Kidney epithelial cell (primary cell): ENCODE measurements around the gene TCAF1. TPM values are rescaled to one million over a fixed set of nuclear protein-coding genes. Genes with fewer than 3 reads are reported as not detected.
"Not testable (repeated sequence)": the region's sequence is repeated elsewhere in the genome, so short reads cannot be mapped to it uniquely, and the experiment has no call there.

ENCODE experiments used
- DNase-seq: peaks from one replicate; pipeline ENCODE4 v3.0.0-alpha.2; 2010; ENCODE audit warnings: low read depth
- H3K27me3 ChIP-seq: 2 replicates; pipeline ENCODE4 v1.6.0; 2011; ENCODE audit warnings: low read length; ENCODE audit not compliant: control insufficient read depth, insufficient read depth
- H3K36me3 ChIP-seq: 2 replicates; pipeline ENCODE4 v1.5.1; 2011; ENCODE audit warnings: low read length; ENCODE audit not compliant: control insufficient read depth, insufficient read depth
- H3K4me3 ChIP-seq: 2 replicates; pipeline ENCODE4 v1.5.1; 2011; ENCODE audit warnings: low read depth, mild to moderate bottlenecking, control low read depth, low read length
- total RNA-seq: library from RNA; depleted of rRNA; stranded (reverse); fragments of >200 nt; gene quantifications from 2 replicates; pipeline ENCODE4 v1.2.3, GENCODE V29; 2015
- TF ChIP-seq, protein P1 (sequence below): IDR thresholded peaks from 2 replicates; pipeline ENCODE4 v1.5.1; 2011; ENCODE audit warnings: mild to moderate bottlenecking, moderate library complexity, low read length, control low read depth, inconsistent platforms; ENCODE audit not compliant: insufficient read depth, poor library complexity, severe bottlenecking

The TCAF1 gene
- total RNA-seq, 1 donor from 2014 or later, result 37.4 TPM

DNA sequence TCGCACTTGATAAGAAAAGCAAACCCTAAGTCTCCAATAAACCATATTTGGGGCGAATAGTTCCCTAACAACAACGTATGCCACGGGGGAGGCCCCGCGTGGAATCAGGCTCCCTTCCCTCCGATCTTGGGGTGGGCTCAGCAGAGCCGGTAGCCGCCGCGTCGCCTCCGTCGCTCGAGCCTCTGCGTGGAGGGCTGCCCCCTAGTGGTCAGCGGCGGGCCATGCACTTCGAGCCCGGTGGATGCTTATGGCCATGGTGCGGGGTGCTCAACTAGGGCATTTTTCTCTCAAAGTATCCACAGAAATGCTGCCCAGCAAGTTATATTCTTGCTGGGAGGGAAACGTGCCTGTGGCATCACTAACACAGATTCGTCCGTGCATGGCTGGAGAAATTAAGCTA, 64.8 kb downstream of the TCAF1 start:
- not testable (repeated sequence) for H3K27me3 ChIP-seq, DNase-seq, H3K36me3 ChIP-seq, H3K4me3 ChIP-seq
- TF ChIP-seq, protein P1, sequence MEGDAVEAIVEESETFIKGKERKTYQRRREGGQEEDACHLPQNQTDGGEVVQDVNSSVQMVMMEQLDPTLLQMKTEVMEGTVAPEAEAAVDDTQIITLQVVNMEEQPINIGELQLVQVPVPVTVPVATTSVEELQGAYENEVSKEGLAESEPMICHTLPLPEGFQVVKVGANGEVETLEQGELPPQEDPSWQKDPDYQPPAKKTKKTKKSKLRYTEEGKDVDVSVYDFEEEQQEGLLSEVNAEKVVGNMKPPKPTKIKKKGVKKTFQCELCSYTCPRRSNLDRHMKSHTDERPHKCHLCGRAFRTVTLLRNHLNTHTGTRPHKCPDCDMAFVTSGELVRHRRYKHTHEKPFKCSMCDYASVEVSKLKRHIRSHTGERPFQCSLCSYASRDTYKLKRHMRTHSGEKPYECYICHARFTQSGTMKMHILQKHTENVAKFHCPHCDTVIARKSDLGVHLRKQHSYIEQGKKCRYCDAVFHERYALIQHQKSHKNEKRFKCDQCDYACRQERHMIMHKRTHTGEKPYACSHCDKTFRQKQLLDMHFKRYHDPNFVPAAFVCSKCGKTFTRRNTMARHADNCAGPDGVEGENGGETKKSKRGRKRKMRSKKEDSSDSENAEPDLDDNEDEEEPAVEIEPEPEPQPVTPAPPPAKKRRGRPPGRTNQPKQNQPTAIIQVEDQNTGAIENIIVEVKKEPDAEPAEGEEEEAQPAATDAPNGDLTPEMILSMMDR, result peak; percentile 40

DNA sequence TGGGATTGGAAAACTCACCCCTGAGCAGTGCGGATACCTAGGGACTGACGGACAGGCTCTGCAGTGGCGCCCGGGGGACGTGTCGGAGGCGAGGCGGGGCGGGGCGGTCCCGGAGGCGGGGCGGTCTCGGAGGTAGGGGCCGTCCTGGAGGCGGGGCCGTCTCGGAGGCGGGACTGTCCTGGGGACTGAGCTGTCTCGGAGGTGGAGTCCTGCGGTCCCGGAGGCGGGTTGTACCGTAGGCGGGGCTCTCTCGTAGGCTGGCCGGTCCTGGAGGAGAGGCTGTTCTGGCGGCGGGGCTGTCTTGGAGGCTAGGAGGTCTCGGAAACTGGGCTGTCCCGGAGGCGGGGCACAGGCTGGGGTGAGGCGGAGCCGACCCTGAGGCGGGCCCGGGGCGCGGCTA, 65.4 kb downstream of the TCAF1 start:
- peak overlapping the region; percentile 42 for H3K4me3 ChIP-seq
- not testable (repeated sequence) for H3K36me3 ChIP-seq, DNase-seq, H3K27me3 ChIP-seq

DNA sequence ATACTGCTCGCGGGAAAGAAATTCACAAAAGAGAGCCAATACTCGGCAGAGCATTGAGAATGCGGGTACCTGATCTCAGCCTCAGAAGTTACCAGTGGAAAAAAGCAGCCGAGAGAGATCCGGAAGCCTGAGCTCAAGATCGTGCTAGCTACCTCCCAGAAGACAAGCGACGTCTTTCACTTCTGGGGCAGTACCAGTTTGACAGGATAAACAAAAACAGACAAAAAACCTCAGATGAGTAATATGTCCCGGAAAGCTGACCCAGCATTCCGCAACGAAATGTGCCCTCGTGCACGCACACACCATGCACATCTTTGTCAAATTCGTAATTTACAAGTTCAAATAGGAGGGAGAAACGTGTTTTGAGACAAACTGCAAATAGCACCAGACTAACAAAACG, 65.9 kb downstream of the TCAF1 start:
- H3K27me3 ChIP-seq, H3K36me3 ChIP-seq, DNase-seq, H3K4me3 ChIP-seq: not testable (repeated sequence)

DNA sequence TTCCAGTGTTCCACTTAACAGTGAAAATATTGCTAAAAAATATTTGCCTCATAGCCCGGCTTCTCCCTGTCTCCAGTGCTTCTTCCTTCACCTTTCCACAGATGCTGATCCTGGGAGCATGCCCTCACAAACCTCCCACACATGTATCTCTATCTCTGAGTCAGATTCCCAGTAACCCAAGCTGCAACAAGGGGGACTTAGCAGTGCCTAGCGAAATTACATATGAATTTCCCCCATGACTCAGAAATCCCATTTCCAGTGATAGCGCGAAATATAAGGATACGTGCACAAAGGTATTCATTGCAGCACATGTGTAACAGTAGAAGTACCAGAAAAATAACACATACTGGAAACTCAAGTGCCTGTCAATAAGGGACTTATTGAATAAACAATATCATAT, 75.4 kb downstream of the TCAF1 start:
- H3K36me3 ChIP-seq, H3K27me3 ChIP-seq, H3K4me3 ChIP-seq, DNase-seq: not testable (repeated sequence)

DNA sequence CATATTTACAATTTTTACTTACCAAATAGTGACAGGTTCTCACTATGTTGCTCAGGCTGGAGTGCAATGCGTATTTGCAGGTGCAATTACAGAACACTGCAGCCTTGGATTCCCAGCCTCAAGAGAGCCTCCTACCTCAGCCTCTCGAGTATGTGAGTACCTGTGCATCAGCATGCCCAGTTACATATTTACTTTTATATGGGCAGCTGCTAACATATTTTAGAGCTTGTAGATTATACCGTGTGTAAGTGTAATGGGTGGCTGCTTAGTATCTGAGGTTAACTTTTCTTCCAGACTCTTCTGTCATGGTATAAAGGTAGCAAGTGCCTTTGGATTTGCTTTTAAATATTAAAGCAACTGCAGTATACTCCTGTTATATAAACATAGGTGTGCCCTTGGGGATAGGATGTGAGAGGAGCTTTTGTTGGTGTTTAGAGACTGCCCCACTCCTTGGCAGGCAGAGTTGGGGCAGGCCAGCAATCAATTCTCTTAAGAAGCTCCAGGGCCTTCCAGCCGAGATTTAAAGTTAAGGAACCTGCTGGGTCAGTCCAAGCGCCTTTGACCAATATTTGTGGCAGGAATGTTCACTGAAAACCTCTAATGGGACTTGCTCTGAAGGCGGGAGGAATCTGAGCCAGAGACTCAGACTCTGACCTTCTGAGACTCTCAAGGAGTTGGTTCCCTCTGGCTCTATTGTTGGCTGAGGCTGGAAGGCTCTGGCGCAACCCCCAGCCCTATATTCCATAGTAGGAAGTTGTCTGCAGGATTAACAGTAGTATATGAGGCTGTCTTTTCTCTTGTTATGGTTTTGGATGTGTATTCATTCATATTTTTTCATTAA, 77.5 kb downstream of the TCAF1 start:
- not testable (repeated sequence) for H3K36me3 ChIP-seq, DNase-seq, H3K27me3 ChIP-seq, H3K4me3 ChIP-seq

DNA sequence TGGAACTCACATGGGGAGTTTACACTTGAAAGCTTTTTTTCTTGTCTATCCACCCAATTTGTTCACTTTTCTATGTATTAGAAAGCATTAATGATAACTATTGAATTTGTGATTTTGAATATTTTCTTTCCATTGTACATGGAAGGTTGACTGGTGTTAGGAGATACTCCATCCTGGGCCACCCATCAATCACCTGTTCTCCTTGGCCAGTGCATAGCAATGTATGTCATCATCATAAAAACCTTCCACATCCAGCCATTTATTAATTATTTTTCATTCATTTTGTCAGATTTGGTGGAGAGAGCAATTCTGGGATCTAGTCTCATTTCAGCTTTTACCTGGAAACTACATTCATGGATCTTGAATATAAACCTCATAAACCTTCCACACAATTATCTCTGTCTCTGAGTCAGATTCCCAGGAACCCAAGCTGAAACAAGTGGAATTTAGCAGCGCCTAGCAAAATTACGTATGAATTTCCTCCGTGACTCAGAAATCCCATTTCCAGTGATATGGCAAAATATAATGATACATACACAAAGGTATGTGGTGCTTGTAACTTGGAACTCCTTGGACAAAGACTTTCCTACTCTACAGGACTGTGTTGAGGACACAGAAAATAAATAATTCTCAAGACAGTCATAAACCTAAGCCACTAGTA, 78.2 kb downstream of the TCAF1 start:
- not testable (repeated sequence) for H3K36me3 ChIP-seq, DNase-seq, H3K4me3 ChIP-seq, H3K27me3 ChIP-seq

DNA sequence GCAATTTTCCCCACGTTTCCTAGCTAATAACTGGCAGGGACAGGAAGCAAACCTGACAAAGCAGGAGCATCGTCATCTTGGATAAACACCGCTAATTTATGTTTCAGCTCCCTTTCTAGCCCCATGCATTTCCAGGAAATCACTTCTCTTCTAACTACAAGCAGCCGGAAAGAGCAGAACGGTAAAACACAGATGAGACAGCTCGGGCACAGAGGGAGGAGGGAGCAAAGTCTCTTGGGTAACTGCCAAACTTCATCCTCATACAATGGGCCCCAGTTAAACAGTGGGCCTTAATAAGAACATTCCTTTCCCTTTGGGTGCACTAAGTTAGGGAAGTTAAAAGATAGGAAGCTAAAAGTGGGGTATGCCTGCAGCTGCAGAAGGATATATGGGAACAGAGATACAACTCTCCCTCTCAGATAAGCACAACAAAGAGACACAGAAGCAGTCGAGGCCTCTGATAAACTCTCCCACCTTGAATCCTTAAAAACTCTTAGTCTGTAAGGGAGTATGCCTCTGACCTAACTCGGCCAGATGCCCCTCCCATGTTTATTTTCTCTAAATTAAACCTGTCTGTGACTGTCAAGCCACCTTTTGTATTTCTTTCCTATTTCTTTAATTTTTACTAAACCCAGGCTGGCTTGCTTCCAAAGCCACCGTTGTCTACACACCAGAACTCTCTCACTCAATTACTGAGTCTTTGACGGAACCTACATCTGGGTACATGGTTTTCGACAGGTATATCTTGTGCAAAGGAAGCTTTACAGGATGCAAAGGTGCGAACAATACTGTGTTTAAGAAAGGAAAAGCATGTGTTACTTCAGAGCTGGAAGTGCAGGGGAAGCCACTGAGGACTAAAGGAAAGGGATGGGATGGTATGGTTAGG, 80.3 kb downstream of the TCAF1 start:
- H3K4me3 ChIP-seq, DNase-seq, H3K36me3 ChIP-seq, H3K27me3 ChIP-seq: not testable (repeated sequence)

DNA sequence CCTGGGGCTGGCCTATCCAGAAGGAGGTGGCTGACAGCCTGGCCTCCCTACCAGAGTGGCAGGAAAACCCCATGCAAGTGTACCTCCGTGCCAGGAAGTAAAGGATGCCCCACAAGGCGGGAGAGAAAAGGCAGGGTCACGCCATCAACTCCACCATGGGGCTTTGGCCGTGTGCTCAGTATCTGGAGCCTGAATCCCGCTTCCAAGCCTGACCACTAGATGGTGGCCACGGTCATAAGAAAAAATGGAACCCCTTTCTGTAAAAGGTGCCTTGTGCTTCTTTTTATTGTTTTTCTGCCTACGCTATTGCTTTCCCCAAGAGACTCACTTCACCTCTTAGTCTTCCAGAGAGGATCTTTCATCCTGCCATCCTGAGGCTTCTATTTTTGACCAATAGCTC, 84.1 kb downstream of the TCAF1 start:
- not testable (repeated sequence) for DNase-seq, H3K4me3 ChIP-seq, H3K36me3 ChIP-seq, H3K27me3 ChIP-seq

DNA sequence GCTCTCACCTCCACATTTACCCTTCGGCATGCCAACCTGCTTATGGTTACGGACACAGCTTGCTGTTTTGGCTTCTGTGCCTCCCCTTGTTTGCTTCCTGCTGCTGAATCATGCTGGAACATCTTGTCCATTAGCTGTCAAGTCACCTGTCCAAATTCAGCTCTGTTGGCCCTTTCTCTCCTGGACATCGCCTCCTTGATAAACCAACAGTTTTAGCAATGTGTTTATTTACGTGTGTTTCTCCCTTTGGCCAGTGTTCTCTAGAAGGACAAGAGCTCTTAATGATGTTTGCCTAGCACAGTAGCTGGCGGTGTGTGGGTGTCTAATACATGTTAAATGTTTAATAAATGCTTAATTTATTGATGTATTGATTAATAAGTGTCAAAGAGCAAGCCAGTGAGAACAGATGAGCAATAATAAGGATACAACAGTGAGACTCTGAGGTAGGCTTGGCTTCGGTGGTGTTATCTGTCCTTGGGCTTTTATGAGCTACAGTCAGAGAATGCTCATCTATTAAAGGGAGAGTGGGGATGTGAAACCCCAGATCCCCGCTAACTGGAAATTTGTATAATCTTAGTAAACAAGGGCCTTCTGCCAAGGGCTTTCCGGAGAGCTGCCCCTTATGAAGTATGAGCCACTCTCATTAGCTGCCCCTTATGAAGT, 85.4 kb downstream of the TCAF1 start:
- not testable (repeated sequence) for H3K4me3 ChIP-seq, H3K36me3 ChIP-seq, DNase-seq, H3K27me3 ChIP-seq

DNA sequence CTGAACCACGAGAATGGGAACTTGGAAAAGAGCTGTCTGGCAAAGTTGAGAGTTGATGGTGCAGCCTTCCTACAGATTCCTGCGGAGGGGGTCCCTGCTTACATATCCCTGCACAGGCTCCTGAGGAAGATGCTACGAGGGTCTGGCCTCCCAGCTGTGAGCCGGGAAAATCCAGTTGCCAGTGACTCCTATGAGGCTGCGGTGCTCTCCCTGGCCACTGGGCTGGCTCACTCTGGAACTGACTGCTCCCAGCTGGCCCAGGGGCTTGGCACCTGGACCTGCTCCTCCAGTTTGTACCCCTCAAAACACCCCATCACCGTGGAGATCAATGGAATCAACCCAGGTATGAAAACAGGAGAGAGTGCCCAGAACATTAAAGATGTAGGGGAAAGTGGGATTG, 91.3 kb downstream of the TCAF1 start:
- H3K27me3 ChIP-seq, H3K36me3 ChIP-seq, H3K4me3 ChIP-seq, DNase-seq: not testable (repeated sequence)

DNA sequence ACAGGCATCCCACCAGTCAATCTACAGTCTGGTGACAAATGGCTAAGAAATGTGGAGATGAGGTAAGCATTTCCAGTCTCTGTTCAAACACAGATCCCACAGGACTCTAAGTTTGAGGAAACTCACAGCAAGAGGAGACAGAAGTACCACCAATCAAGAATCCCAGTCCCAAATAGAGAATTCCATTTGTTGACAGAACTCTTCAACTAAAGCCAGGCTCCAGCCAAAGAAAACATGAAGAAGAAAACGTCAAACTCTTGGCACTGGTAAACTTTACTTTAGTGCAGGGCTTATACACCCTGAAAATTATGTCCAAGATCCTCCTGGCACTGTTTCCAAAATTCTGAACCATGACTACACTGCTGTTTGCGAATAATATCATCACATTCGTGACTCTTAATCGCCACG, 95.3 kb downstream of the TCAF1 start:
- not testable (repeated sequence) for DNase-seq, H3K27me3 ChIP-seq, H3K36me3 ChIP-seq, H3K4me3 ChIP-seq
